ENCODE results near the gene KCNK4.

DNA sequence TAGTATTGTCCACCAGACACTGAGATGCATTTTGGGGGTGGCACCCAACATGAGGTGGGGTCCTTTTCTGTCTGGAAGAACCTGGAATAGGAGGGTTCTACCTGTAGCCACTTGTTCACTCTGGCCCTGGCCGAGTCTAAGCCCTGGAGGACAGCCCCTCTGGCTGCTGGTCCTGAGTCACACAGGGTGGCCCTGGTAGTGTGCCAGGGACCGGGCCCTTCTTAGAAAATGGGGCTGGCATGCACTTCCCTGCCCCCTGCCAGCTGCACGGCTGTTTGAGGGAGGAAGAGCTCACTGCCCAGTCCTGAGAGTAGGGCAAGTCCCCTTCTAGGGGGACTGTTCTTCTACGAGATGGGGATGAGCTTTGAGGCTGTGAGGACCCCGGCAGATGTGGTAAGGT, 37.6 kb upstream of the KCNK4 start:
- TF ChIP-seq POLR2A (IDR thresholded peaks at IDR 0.05; ENCODE audit: insufficient read depth in 1 of 2, low read depth in 2 of 2, low read length in 2 of 2) (no peak), ATF1 (CRISPR knock-in tag; IDR thresholded peaks at IDR 0.05) (no peak), ZNF451 (CRISPR knock-in tag; IDR thresholded peaks at IDR 0.05) (no peak)
- TF ChIP-seq, protein P1, sequence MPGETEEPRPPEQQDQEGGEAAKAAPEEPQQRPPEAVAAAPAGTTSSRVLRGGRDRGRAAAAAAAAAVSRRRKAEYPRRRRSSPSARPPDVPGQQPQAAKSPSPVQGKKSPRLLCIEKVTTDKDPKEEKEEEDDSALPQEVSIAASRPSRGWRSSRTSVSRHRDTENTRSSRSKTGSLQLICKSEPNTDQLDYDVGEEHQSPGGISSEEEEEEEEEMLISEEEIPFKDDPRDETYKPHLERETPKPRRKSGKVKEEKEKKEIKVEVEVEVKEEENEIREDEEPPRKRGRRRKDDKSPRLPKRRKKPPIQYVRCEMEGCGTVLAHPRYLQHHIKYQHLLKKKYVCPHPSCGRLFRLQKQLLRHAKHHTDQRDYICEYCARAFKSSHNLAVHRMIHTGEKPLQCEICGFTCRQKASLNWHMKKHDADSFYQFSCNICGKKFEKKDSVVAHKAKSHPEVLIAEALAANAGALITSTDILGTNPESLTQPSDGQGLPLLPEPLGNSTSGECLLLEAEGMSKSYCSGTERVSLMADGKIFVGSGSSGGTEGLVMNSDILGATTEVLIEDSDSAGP (CRISPR knock-in tag; IDR thresholded peaks at IDR 0.05; ENCODE audit: borderline replicate concordance), result no peak
- TF ChIP-seq, protein P2, sequence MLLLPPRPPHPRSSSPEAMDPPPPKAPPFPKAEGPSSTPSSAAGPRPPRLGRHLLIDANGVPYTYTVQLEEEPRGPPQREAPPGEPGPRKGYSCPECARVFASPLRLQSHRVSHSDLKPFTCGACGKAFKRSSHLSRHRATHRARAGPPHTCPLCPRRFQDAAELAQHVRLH (CRISPR knock-in tag; IDR thresholded peaks at IDR 0.05; ENCODE audit: borderline replicate concordance, low read depth), result no peak

Measured in HepG2 (cell line).